PC-3 (cell line): ENCODE measurements around the gene CTNNAL1.

ENCODE experiments used
- EZH2 ChIP-seq: fragments of 300-600 bp; sonication (generic); IDR thresholded peaks from one replicate; pipeline ENCODE4 v1.6.1; 2017; ENCODE audit warnings: antibody characterized with exemption, mild to moderate bottlenecking, low read length; ENCODE audit not compliant: unreplicated experiment
- TF ChIP-seq, protein P1 (sequence below): fragments of 300-600 bp; sonication (generic); conservative IDR thresholded peaks from 2 replicates; pipeline ENCODE4 v1.5.1; 2017; ENCODE audit warnings: antibody characterized with exemption, low read depth, mild to moderate bottlenecking, low read length

DNA sequence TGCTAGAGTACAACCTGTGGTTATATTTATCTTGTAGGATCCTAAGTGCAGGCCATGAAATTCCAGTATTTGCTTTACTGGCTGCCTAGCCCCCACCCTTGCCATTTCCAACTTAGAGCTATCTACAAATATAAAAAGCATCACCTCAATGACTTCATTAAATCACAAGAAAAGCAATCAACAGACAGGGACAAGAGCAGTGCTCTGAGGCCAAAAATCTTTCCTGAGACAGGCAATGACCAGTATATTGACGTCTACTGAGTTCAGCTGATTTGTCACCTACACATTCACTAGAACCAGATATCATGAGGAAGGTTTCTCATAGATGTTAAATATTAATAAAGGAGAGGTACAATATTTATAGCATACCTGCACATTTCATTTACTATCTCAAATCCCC lies 38.4 kb upstream of the CTNNAL1 start:
- TF ChIP-seq, protein P1, sequence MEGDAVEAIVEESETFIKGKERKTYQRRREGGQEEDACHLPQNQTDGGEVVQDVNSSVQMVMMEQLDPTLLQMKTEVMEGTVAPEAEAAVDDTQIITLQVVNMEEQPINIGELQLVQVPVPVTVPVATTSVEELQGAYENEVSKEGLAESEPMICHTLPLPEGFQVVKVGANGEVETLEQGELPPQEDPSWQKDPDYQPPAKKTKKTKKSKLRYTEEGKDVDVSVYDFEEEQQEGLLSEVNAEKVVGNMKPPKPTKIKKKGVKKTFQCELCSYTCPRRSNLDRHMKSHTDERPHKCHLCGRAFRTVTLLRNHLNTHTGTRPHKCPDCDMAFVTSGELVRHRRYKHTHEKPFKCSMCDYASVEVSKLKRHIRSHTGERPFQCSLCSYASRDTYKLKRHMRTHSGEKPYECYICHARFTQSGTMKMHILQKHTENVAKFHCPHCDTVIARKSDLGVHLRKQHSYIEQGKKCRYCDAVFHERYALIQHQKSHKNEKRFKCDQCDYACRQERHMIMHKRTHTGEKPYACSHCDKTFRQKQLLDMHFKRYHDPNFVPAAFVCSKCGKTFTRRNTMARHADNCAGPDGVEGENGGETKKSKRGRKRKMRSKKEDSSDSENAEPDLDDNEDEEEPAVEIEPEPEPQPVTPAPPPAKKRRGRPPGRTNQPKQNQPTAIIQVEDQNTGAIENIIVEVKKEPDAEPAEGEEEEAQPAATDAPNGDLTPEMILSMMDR: no peak
- TF ChIP-seq EZH2: no peak
